Effector memory CD8-positive, alpha-beta T cell (primary cell): ENCODE measurements around the gene COG1.

Experiments
- ATAC-seq: fragments of 150-1000 bp; cut with Tn5 transposase; replicated peaks from 2 replicates; pipeline ENCODE4 v1.10.0; 2021; ENCODE audit warnings: mild to moderate bottlenecking, moderate library complexity
- DNase-seq, 3 experiments: peaks; one replicate each; pipeline ENCODE4 v3.0.0; 2021
- H3K27ac Mint-ChIP-seq, 2 donors: one replicate each; pipeline ENCODE4 v1.8.0; 2022; ENCODE audit warnings: mild to moderate bottlenecking in 2 of 2, mixed read lengths in 2 of 2, moderate library complexity in 2 of 2
- H3K27me3 Mint-ChIP-seq, 2 donors: one replicate each; pipeline ENCODE4 v1.8.0; 2022; ENCODE audit warnings: mixed read lengths in 2 of 2
- H3K36me3 Mint-ChIP-seq: one replicate; pipeline ENCODE4 v1.8.0; 2022; ENCODE audit warnings: mild to moderate bottlenecking, moderate library complexity, mixed read lengths; ENCODE audit not compliant: insufficient read depth
- H3K4me1 Mint-ChIP-seq, 2 donors: one replicate each; pipeline ENCODE4 v1.8.0; 2022; ENCODE audit warnings: low read depth in 2 of 2, mixed read lengths in 2 of 2
- H3K4me3 Mint-ChIP-seq, 2 donors: one replicate each; pipeline ENCODE4 v1.8.0; 2022; ENCODE audit warnings: mild to moderate bottlenecking in 2 of 2, mixed read lengths in 2 of 2, moderate library complexity in 2 of 2
- H3K9me3 Mint-ChIP-seq, 2 donors: one replicate each; pipeline ENCODE4 v1.8.0; 2022; ENCODE audit warnings: mixed read lengths in 2 of 2

The COG1 gene

GRCh38 chr17:73182616-73183310 is 10.1 kb upstream of the COG1 start:
- ATAC-seq (no peak), DNase-seq (no peak)
- Mint-ChIP-seq H3K4me1 (no peaks in the 10 kb centered on the region), H3K27me3 (no peaks in the 10 kb centered on the region), H3K27ac (no peak overlapping the region), H3K9me3 (no peaks in the 10 kb centered on the region), H3K4me3 (no peak overlapping the region), H3K36me3 (no peaks in the 10 kb centered on the region)

- no peaks in the 10 kb centered on the region for H3K9me3 Mint-ChIP-seq
- H3K4me3 Mint-ChIP-seq, result no peak overlapping the region
- no peaks in the 10 kb centered on the region for H3K36me3 Mint-ChIP-seq
- H3K4me1 Mint-ChIP-seq, result no peaks in the 10 kb centered on the region
- no peaks in the 10 kb centered on the region for H3K27me3 Mint-ChIP-seq
- ATAC-seq (no peak), DNase-seq (no peak)
- no peak overlapping the region for H3K27ac Mint-ChIP-seq
These were observed 8.5 kb upstream of the COG1 start for GRCh38 chr17:73184136-73184993.

- H3K4me1 Mint-ChIP-seq, result peaks cover 2 to 3% of the 10 kb centered on the region in 2 donors
- H3K4me3 Mint-ChIP-seq, result no peak overlapping the region
- H3K9me3 Mint-ChIP-seq, result no peaks in the 10 kb centered on the region
- no peaks in the 10 kb centered on the region for H3K27me3 Mint-ChIP-seq
- DNase-seq, result no peak
- no peaks in the 10 kb centered on the region for H3K36me3 Mint-ChIP-seq
- no peak overlapping the region for H3K27ac Mint-ChIP-seq
- ATAC-seq, result no peak
These were observed 6.4 kb upstream of the COG1 start for GRCh38 chr17:73186283-73187050.

GRCh38 chr17:73187203-73187769 is 5.6 kb upstream of the COG1 start:
- Mint-ChIP-seq H3K4me1 (peaks cover 2 to 6% of the 10 kb centered on the region in 2 donors), H3K27ac (no peak overlapping the region), H3K36me3 (no peaks in the 10 kb centered on the region), H3K9me3 (no peaks in the 10 kb centered on the region), H3K27me3 (no peaks in the 10 kb centered on the region), H3K4me3 (no peak overlapping the region)
- DNase-seq (no peak), ATAC-seq (no peak)

- Mint-ChIP-seq H3K27me3 (no peaks in the 10 kb centered on the region), H3K4me3 (no peak overlapping the region), H3K4me1 (peaks cover 3 to 6% of the 10 kb centered on the region in 2 donors), H3K9me3 (no peaks in the 10 kb centered on the region), H3K36me3 (no peaks in the 10 kb centered on the region), H3K27ac (no peak overlapping the region)
- ATAC-seq, result no peak
- DNase-seq, result no peak
These were observed 4.8 kb upstream of the COG1 start for GRCh38 chr17:73188011-73188410.

GRCh38 chr17:73189417-73190099 is 3.3 kb upstream of the COG1 start:
- no peak overlapping the region for H3K27ac Mint-ChIP-seq

GRCh38 chr17:73191443-73192205 is 1.2 kb upstream of the COG1 start:
- ATAC-seq, result peak; percentile 40
- peak; percentile 59 to 63 (median 60) for DNase-seq
- Mint-ChIP-seq H3K9me3 (no peaks in the 10 kb centered on the region), H3K4me3 (peak overlapping the region; percentile 95 to 96), H3K36me3 (peaks cover 11% of the 10 kb centered on the region), H3K27me3 (no peaks in the 10 kb centered on the region), H3K27ac (no peak overlapping the region), H3K4me1 (peaks cover 13 to 18% of the 10 kb centered on the region in 2 donors)

More at GRCh38 chr17:73189417-73190099, 3.3 kb upstream of the COG1 start:
- Mint-ChIP-seq H3K9me3 (no peaks in the 10 kb centered on the region), H3K4me1 (peaks cover 12 to 16% of the 10 kb centered on the region in 2 donors), H3K36me3 (peaks cover 5% of the 10 kb centered on the region), H3K27me3 (no peaks in the 10 kb centered on the region), H3K4me3 (no peak overlapping the region)
- no peak for DNase-seq
- ATAC-seq, result no peak

GRCh38 chr17:73192206-73192893 is 505 bp upstream of the COG1 start:
- Mint-ChIP-seq H3K4me1 (peaks cover 15 to 20% of the 10 kb centered on the region in 2 donors), H3K27me3 (no peaks in the 10 kb centered on the region), H3K36me3 (peaks cover 16% of the 10 kb centered on the region), H3K4me3 (peak overlapping the region; percentile 95 to 96), H3K9me3 (no peaks in the 10 kb centered on the region), H3K27ac (peak overlapping the region; percentile 96 to 98)
- ATAC-seq (peak; percentile 75), DNase-seq (peak; percentile 47 to 70 (median 52))

- no peak for DNase-seq
- H3K9me3 Mint-ChIP-seq, result no peaks in the 10 kb centered on the region
- H3K27ac Mint-ChIP-seq, result peak overlapping the region; percentile 46 to 78
- no peak for ATAC-seq
- H3K4me1 Mint-ChIP-seq, result peaks cover 19 to 32% of the 10 kb centered on the region in 2 donors
- H3K27me3 Mint-ChIP-seq, result no peaks in the 10 kb centered on the region
- peaks cover 30% of the 10 kb centered on the region for H3K36me3 Mint-ChIP-seq
- H3K4me3 Mint-ChIP-seq, result peak overlapping the region; percentile 58 to 63
These were observed 1.8 kb downstream of the COG1 start for GRCh38 chr17:73194514-73195222.

- H3K36me3 Mint-ChIP-seq, result peaks cover 49% of the 10 kb centered on the region
- no peak for ATAC-seq
These were observed 3.6 kb downstream of the COG1 start for GRCh38 chr17:73196500-73196899.

GRCh38 chr17:73197161-73197560 is 4.3 kb downstream of the COG1 start:
- H3K36me3 Mint-ChIP-seq, result peaks cover 55% of the 10 kb centered on the region
- ATAC-seq (no peak), DNase-seq (no peak)
- H3K27me3 Mint-ChIP-seq, result no peaks in the 10 kb centered on the region
- H3K4me1 Mint-ChIP-seq, result peaks cover 21 to 26% of the 10 kb centered on the region in 2 donors
- H3K4me3 Mint-ChIP-seq, result no peak overlapping the region
- no peaks in the 10 kb centered on the region for H3K9me3 Mint-ChIP-seq
- H3K27ac Mint-ChIP-seq, result peak overlapping the region in 1 of 2 donors; percentile 63

More at GRCh38 chr17:73196500-73196899, 3.6 kb downstream of the COG1 start:
- Mint-ChIP-seq H3K9me3 (no peaks in the 10 kb centered on the region), H3K4me1 (peaks cover 20 to 29% of the 10 kb centered on the region in 2 donors), H3K27ac (peak overlapping the region in 1 of 2 donors; percentile 63), H3K27me3 (no peaks in the 10 kb centered on the region), H3K4me3 (peak overlapping the region in 1 of 2 donors; percentile 23)
- DNase-seq, result no peak
